Thyroid gland (tissue), 4 donors: Measurements from ENCODE around the gene EDDM13.
"Not testable (repeated sequence)": the region's sequence is repeated elsewhere in the genome, so short reads cannot be mapped to it uniquely, and the experiment has no call there.

Experiments
- CTCF ChIP-seq, 6 experiments: fragments of 200-600 bp in 3 of 6; fragments of 450-650 bp in 3 of 6; sonication (generic) in 3 of 6; IDR thresholded peaks; one replicate each; pipeline ENCODE4 v1.5.1; 2016 to 2019; ENCODE audit warnings: antibody characterized with exemption in 6 of 6, mild to moderate bottlenecking in 2 of 6, inconsistent platforms in 1 of 6, moderate library complexity in 1 of 6
- POLR2A ChIP-seq, 2 donors: fragments of 450-650 bp; IDR thresholded peaks; one replicate each; pipeline ENCODE4 v1.6.1; 2017; ENCODE audit warnings: antibody characterized with exemption in 2 of 2, mild to moderate bottlenecking in 2 of 2, moderate library complexity in 1 of 2

GRCh38 chr19:56339031-56339430 is 66.5 kb downstream of the EDDM13 start:
- TF ChIP-seq CTCF, POLR2A (IDR thresholded peaks at IDR 0.05): not testable (repeated sequence)
